Loucy (cell line): ENCODE results near the gene HFE.

ENCODE experiments used
- H2AFZ ChIP-seq: fragments of 200-600 bp; sonication (generic); 2 replicates; pipeline ENCODE4 v1.6.0; 2016; ENCODE audit warnings: antibody characterized with exemption, mild to moderate bottlenecking, low read length, moderate library complexity
- H3F3A ChIP-seq: fragments of 200-600 bp; 2 replicates; pipeline ENCODE4 v1.6.0; 2016; ENCODE audit warnings: antibody characterized with exemption, low read depth, mild to moderate bottlenecking
- H3K27me3 ChIP-seq: fragments of 200-600 bp; sonication (generic); 2 replicates; pipeline ENCODE4 v1.6.1; 2014; ENCODE audit warnings: low read length, mild to moderate bottlenecking; ENCODE audit not compliant: insufficient read depth, poor library complexity, severe bottlenecking
- H3K36me3 ChIP-seq: fragments of 200-600 bp; sonication (generic); 2 replicates; pipeline ENCODE4 v1.6.1; 2016; ENCODE audit warnings: low read length; ENCODE audit not compliant: insufficient read depth
- H3K4me1 ChIP-seq: fragments of 200-600 bp; sonication (generic); 2 replicates; pipeline ENCODE4 v1.5.1; 2014; ENCODE audit warnings: low read length, mild to moderate bottlenecking; ENCODE audit not compliant: insufficient read depth, poor library complexity, severe bottlenecking
- H3K4me2 ChIP-seq: fragments of 200-600 bp; sonication (generic); 2 replicates; pipeline ENCODE4 v1.6.0; 2014; ENCODE audit warnings: antibody characterized with exemption, low read length, low read depth, mild to moderate bottlenecking; ENCODE audit not compliant: poor library complexity, severe bottlenecking
- H3K4me3 ChIP-seq: fragments of 200-600 bp; sonication (generic); 2 replicates; pipeline ENCODE4 v1.5.1; 2014; ENCODE audit warnings: low read length, mild to moderate bottlenecking, mixed read lengths; ENCODE audit not compliant: poor library complexity, severe bottlenecking
- H3K79me2 ChIP-seq: fragments of 200-600 bp; sonication (generic); 2 replicates; pipeline ENCODE4 v1.6.1; 2014; ENCODE audit warnings: low read length; ENCODE audit not compliant: insufficient read depth
- H3K9ac ChIP-seq: fragments of 200-600 bp; sonication (generic); 2 replicates; pipeline ENCODE4 v1.6.0; 2014; ENCODE audit warnings: mild to moderate bottlenecking, low read depth, low read length, moderate library complexity; ENCODE audit not compliant: poor library complexity, severe bottlenecking
- H3K9me2 ChIP-seq: fragments of 200-600 bp; sonication (generic); replicated peaks from 2 replicates; pipeline ENCODE4 v1.6.1; 2016; ENCODE audit warnings: low read depth, low read length, mixed read lengths
- H3K9me3 ChIP-seq: fragments of 200-600 bp; sonication (generic); 2 replicates; pipeline ENCODE4 v1.6.1; 2014; ENCODE audit warnings: mild to moderate bottlenecking, antibody characterized with exemption, low read length, low read depth; ENCODE audit not compliant: insufficient read depth
- H4K20me1 ChIP-seq: fragments of 200-600 bp; sonication (generic); 2 replicates; pipeline ENCODE4 v1.6.0; 2014; ENCODE audit warnings: antibody characterized with exemption, low read length, mild to moderate bottlenecking; ENCODE audit not compliant: insufficient read depth, poor library complexity, severe bottlenecking
- CTCF ChIP-seq: fragments of 200-600 bp; sonication (generic); conservative IDR thresholded peaks from 2 replicates; pipeline ENCODE4 v1.5.1; 2014; ENCODE audit warnings: mild to moderate bottlenecking, antibody characterized with exemption, low read length
- EZH2phosphoT487 ChIP-seq: fragments of 200-600 bp; IDR thresholded peaks from 2 replicates; pipeline ENCODE4 v1.6.1; 2018; ENCODE audit warnings: antibody characterized with exemption, mild to moderate bottlenecking, moderate library complexity, borderline replicate concordance

HFE gene

GRCh38 chr6:26113570-26113969 lies 26.3 kb downstream of the HFE start:
- H3K9ac ChIP-seq = no peak overlapping the region
- H3K4me1 ChIP-seq = peaks cover 8% of the 10 kb centered on the region
- TF ChIP-seq CTCF (no peak), EZH2phosphoT487 (no peak)
- no peak overlapping the region for H3K4me2 ChIP-seq
- no peak overlapping the region for H3K4me3 ChIP-seq
- no peaks in the 10 kb centered on the region for H3K27me3 ChIP-seq
- no peaks in the 10 kb centered on the region for H3K9me2 ChIP-seq
- no peaks in the 10 kb centered on the region for H3K79me2 ChIP-seq
- H3K36me3 ChIP-seq = no peaks in the 10 kb centered on the region
- H2AFZ ChIP-seq = no peak overlapping the region
- no peaks in the 10 kb centered on the region for H3K9me3 ChIP-seq
- H4K20me1 ChIP-seq = no peaks in the 10 kb centered on the region
- no peaks in the 10 kb centered on the region for H3F3A ChIP-seq

- no peaks in the 10 kb centered on the region for H3K36me3 ChIP-seq
- H3K9me2 ChIP-seq = no peaks in the 10 kb centered on the region
- H3K9me3 ChIP-seq = no peaks in the 10 kb centered on the region
- TF ChIP-seq CTCF (no peak), EZH2phosphoT487 (no peak)
- H3K4me2 ChIP-seq = no peak overlapping the region
- peaks cover 8% of the 10 kb centered on the region for H3K4me1 ChIP-seq
- H2AFZ ChIP-seq = peak overlapping the region; percentile 16; the same call in 1 of the 2 replicates
- no peaks in the 10 kb centered on the region for H3F3A ChIP-seq
- H3K79me2 ChIP-seq = no peaks in the 10 kb centered on the region
- H3K27me3 ChIP-seq = no peaks in the 10 kb centered on the region
- peak overlapping the region; percentile 27 for H3K9ac ChIP-seq
- no peaks in the 10 kb centered on the region for H4K20me1 ChIP-seq
- no peak overlapping the region for H3K4me3 ChIP-seq
These were observed 28.0 kb downstream of the HFE start for GRCh38 chr6:26115226-26115625.

GRCh38 chr6:26116267-26116666 lies 29.0 kb downstream of the HFE start:
- H3K9me2 ChIP-seq = no peaks in the 10 kb centered on the region
- no peak for TF ChIP-seq CTCF
- no peak for TF ChIP-seq EZH2phosphoT487
- peaks cover 16% of the 10 kb centered on the region for H3K4me1 ChIP-seq
- no peaks in the 10 kb centered on the region for H3K27me3 ChIP-seq
- H3K9me3 ChIP-seq = no peaks in the 10 kb centered on the region
- no peaks in the 10 kb centered on the region for H4K20me1 ChIP-seq
- H3K79me2 ChIP-seq = no peaks in the 10 kb centered on the region
- no peaks in the 10 kb centered on the region for H3K36me3 ChIP-seq
- no peak overlapping the region for H3K9ac ChIP-seq
- H3K4me3 ChIP-seq = no peak overlapping the region
- peak overlapping the region; percentile 32; the same call in 1 of the 2 replicates for H2AFZ ChIP-seq
- no peak overlapping the region for H3K4me2 ChIP-seq
- H3F3A ChIP-seq = peaks cover 7% of the 10 kb centered on the region
